A673 (cell line): Measurements from ENCODE around the gene EHMT1. TPM values are rescaled to one million over a fixed set of nuclear protein-coding genes. Genes with fewer than 3 reads are reported as not detected.

Experiments used
- BruUV-seq: library from RNA; stranded (reverse); fragments of 400-500 nt; replicated peaks from 2 replicates; lab custom pipeline; 2021; lab: Mats Ljungman, UMichigan
- CTCF ChIA-PET: fragments of 300-600 bp; sonication (Branson Sonifier 250); formaldehyde crosslinking; loops from one replicate; lab custom pipeline; 2022; ENCODE audit warnings: antibody characterized with exemption; lab: Charles Lee
- POLR2A ChIA-PET: fragments of 300-600 bp; sonication (Branson Sonifier 250); formaldehyde crosslinking; loops from one replicate; lab custom pipeline; 2022; ENCODE audit warnings: antibody characterized with exemption; ENCODE audit not compliant: low non-redundant PET; lab: Charles Lee
- DNase-seq: peaks from one replicate; pipeline ENCODE4 v3.0.0-alpha.2; 2015; ENCODE audit warnings: low spot score
- H3K27ac ChIP-seq: fragments of 200-600 bp; sonication (generic); 2 replicates; pipeline ENCODE4 v1.5.1; 2016; ENCODE audit warnings: mixed run types, low read depth, mild to moderate bottlenecking, mixed read lengths, antibody characterized with exemption, low read length; ENCODE audit not compliant: poor library complexity, severe bottlenecking
- H3K27me3 ChIP-seq: fragments of 200-600 bp; sonication (generic); replicated peaks from 2 replicates; pipeline ENCODE4 v1.6.1; 2017; ENCODE audit warnings: mixed run types, low read depth, mild to moderate bottlenecking, mixed read lengths, antibody characterized with exemption, low read length; ENCODE audit not compliant: insufficient read depth, poor library complexity
- H3K36me3 ChIP-seq: fragments of 200-600 bp; sonication (generic); 2 replicates; pipeline ENCODE4 v1.6.1; 2016; ENCODE audit warnings: mixed run types, mild to moderate bottlenecking, mixed read lengths, antibody characterized with exemption, low read length; ENCODE audit not compliant: insufficient read depth, poor library complexity, severe bottlenecking
- H3K4me1 ChIP-seq: fragments of 200-600 bp; sonication (generic); 2 replicates; pipeline ENCODE4 v1.6.1; 2017; ENCODE audit warnings: mixed run types, mild to moderate bottlenecking, mixed read lengths, antibody characterized with exemption, low read length; ENCODE audit not compliant: insufficient read depth, poor library complexity, severe bottlenecking
- H3K4me3 ChIP-seq: fragments of 200-600 bp; sonication (generic); 2 replicates; pipeline ENCODE4 v1.5.1; 2016; ENCODE audit warnings: low read depth, mixed run types, mild to moderate bottlenecking, mixed read lengths, low read length; ENCODE audit not compliant: poor library complexity, severe bottlenecking
- H3K9me3 ChIP-seq: fragments of 200-600 bp; sonication (generic); 2 replicates; pipeline ENCODE4 v1.6.1; 2016; ENCODE audit warnings: mixed run types, low read depth, mild to moderate bottlenecking, mixed read lengths, antibody characterized with exemption, low read length; ENCODE audit not compliant: poor library complexity, severe bottlenecking
- EZH2 ChIP-seq: fragments of 200-600 bp; sonication (generic); IDR thresholded peaks from 2 replicates; pipeline ENCODE4 v1.6.1; 2017; ENCODE audit warnings: borderline replicate concordance, low read depth, mild to moderate bottlenecking, mixed read lengths, antibody characterized with exemption, low read length; ENCODE audit not compliant: poor library complexity, severe bottlenecking
- intact Hi-C: fragments of 100-400 bp; cut with micrococcal nuclease; formaldehyde crosslinking; loops from one replicate; pipeline ENCODE4 v1.10.0; 2022; ENCODE audit not compliant: unreplicated experiment
- total RNA-seq: library from RNA; stranded (reverse); gene quantifications from 2 replicates; pipeline ENCODE4 v1.2.3, GENCODE V29; 2021
- TF ChIP-seq, protein P1 (sequence below): fragments of 300-800, 200-600 bp; sonication (generic); conservative IDR thresholded peaks from 2 replicates; pipeline ENCODE4 v1.5.1; 2017; ENCODE audit warnings: low read depth, mild to moderate bottlenecking, antibody characterized with exemption, low read length, moderate library complexity, mixed read lengths

The EHMT1 gene
- total RNA-seq, 1 experiment from 2014 or later = 115 TPM

DNA sequence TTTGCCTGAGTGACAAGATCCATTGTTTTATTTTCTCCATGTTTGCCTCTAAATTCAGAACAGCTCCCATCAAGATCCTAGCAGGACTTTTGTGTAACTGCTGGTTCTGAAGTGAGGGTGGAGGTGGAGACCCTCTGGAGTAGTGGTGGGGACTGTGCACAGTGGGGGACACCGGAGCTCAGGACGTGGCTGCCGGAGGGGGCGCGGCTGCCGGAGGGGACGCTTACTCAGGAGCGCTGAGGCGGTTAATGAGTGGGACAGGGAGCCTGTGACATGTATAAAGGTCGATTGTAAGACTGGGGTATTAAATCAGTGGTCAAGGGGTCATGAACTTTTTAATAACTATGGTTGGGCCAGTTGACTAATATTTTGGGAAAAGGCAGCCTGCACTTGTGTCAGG, 131.8 kb downstream of the EHMT1 start:
- POLR2A ChIA-PET = no interaction called here
- CTCF ChIA-PET = no interaction called here

DNA sequence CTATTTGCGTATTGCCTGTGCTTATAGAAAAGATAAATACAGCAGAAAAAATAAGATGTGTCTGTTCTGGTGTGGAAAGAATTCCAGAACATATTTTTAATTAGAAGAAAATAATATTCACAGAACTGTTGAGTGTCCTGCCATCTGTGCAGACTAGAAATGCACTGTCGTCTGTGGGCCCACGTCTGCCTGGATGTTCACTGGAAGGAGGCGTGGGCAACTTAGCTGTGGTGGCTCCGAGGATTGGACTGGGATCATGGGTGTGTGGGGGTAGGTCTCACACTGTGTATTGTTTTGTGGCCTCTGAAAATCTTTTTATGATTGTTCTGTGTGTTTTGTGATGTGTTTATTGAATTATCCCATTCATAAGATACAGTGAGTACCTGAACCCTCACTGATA, 132.8 kb downstream of the EHMT1 start:
- Histone ChIP-seq H3K27ac (no peak overlapping the region), H3K27me3 (no peaks in the 10 kb centered on the region), H3K9me3 (peaks cover 4% of the 10 kb centered on the region), H3K4me1 (no peaks in the 10 kb centered on the region), H3K36me3 (peaks cover 17% of the 10 kb centered on the region), H3K4me3 (no peak overlapping the region)
- ChIA-PET CTCF (no interaction called here), POLR2A (no interaction called here)
- TF ChIP-seq, protein P1, sequence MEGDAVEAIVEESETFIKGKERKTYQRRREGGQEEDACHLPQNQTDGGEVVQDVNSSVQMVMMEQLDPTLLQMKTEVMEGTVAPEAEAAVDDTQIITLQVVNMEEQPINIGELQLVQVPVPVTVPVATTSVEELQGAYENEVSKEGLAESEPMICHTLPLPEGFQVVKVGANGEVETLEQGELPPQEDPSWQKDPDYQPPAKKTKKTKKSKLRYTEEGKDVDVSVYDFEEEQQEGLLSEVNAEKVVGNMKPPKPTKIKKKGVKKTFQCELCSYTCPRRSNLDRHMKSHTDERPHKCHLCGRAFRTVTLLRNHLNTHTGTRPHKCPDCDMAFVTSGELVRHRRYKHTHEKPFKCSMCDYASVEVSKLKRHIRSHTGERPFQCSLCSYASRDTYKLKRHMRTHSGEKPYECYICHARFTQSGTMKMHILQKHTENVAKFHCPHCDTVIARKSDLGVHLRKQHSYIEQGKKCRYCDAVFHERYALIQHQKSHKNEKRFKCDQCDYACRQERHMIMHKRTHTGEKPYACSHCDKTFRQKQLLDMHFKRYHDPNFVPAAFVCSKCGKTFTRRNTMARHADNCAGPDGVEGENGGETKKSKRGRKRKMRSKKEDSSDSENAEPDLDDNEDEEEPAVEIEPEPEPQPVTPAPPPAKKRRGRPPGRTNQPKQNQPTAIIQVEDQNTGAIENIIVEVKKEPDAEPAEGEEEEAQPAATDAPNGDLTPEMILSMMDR = no peak
- no peak for TF ChIP-seq EZH2
- no TSS peak for BruUV-seq
- no peak for DNase-seq
- intact Hi-C loops = no loop called here

More for the DNA sequence above, 131.8 kb downstream of the EHMT1 start:
- Histone ChIP-seq H3K4me3 (no peak overlapping the region), H3K9me3 (peaks cover 3% of the 10 kb centered on the region), H3K36me3 (peaks cover 21% of the 10 kb centered on the region), H3K4me1 (peaks cover 4% of the 10 kb centered on the region), H3K27ac (no peak overlapping the region), H3K27me3 (no peaks in the 10 kb centered on the region)
- intact Hi-C loops = no loop called here
- no peak for DNase-seq
- TF ChIP-seq, protein P1 = no peak
- TF ChIP-seq EZH2 = no peak
- BruUV-seq = no TSS peak

DNA sequence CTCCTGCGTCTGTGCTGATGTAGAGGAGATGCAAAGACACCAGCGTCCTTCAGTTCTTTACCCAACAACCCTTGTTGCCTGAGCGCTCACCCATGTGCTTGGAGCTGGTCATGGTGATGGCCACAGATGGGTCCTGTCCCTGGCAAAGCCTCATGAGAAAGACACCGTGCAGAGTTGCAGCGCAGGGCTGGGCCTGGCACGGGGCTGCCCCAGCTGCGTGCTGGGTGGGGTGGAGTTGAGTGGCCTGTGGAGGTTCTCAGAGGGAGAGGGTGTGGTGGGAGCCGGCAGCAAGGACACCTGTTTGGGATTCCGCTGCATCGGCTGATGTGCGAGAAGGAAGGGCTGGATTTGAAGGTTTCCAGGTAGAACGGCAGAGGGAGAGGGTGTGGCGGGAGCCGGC, 133.6 kb downstream of the EHMT1 start:
- Histone ChIP-seq H3K36me3 (peaks cover 22% of the 10 kb centered on the region), H3K4me1 (peaks cover 3% of the 10 kb centered on the region), H3K27ac (no peak overlapping the region), H3K27me3 (no peaks in the 10 kb centered on the region), H3K9me3 (peaks cover 4% of the 10 kb centered on the region), H3K4me3 (no peak overlapping the region)
- intact Hi-C loops = no loop called here
- TF ChIP-seq EZH2 = no peak
- TF ChIP-seq, protein P1 = no peak
- POLR2A ChIA-PET = no interaction called here
- no peak for DNase-seq
- CTCF ChIA-PET = no interaction called here
- BruUV-seq = no TSS peak
